ENCODE data around the gene EFHD1.
"Not testable (repeated sequence)": the region's sequence is repeated elsewhere in the genome, so short reads cannot be mapped to it uniquely, and the experiment has no call there.

The EFHD1 gene

DNA sequence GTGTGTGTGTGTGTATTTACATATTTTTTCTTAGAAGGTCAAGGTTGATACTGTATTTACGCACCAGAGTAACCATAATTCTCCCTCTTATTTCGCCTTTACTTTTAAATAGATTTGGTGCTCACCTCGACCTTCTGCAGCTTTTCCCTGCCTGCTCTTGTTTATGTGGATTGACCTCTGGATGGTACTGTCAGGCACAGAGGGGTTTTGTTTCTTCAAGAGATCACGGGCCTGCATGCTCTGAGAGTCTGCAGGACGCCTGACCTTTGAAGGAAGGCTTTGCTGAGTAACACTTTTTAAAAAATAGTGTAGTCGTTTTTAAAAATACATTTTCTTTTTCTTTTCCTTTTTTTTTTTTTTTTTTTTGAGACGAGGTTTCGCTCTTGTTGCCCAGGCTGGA lies 18.1 kb upstream of the EFHD1 start:
- no peak for DNase-seq (ENCODE audit: low read depth in 2 of 2)

DNA sequence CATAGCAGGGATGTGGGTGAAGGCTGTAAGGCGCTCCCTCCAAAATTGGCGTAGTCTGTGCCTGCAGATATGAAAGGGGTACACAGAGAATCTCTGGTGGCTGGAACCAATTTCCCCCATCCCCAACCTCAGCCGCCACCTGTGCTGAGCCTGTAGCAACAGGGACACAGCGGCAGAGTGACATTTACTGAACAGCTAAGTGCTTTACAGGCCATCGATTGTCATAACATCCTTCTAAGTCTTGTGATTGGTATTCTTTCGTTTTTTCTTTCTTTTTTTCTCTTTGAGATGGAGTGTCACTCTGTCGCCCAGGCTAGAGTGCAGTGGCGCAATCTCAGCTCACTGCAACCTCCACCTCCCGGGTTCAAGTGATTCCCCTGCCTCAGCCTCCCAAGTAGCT lies 12.2 kb upstream of the EFHD1 start:
- DNase-seq (ENCODE audit: low read depth in 2 of 2): no peak

DNA sequence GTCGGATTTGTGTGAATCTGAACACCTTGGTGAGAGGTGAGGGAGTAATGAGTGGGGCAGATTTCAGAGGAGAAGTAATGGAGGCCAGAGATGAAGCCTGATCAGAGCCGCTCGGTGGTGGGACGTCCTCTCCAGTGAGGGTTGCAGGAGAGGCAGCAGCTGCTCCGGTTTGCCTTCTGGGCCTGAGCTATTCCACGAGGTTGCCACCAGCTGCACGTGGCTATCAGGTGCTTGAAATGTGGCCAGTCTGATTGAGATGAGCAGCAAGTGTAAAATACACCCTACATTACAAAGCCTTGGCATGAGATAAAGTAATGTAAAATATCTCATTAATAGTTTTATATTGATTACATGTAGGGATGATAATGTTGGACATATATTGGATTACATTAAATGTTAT lies 10.8 kb upstream of the EFHD1 start:
- DNase-seq (ENCODE audit: low read depth in 2 of 2): no peak

DNA sequence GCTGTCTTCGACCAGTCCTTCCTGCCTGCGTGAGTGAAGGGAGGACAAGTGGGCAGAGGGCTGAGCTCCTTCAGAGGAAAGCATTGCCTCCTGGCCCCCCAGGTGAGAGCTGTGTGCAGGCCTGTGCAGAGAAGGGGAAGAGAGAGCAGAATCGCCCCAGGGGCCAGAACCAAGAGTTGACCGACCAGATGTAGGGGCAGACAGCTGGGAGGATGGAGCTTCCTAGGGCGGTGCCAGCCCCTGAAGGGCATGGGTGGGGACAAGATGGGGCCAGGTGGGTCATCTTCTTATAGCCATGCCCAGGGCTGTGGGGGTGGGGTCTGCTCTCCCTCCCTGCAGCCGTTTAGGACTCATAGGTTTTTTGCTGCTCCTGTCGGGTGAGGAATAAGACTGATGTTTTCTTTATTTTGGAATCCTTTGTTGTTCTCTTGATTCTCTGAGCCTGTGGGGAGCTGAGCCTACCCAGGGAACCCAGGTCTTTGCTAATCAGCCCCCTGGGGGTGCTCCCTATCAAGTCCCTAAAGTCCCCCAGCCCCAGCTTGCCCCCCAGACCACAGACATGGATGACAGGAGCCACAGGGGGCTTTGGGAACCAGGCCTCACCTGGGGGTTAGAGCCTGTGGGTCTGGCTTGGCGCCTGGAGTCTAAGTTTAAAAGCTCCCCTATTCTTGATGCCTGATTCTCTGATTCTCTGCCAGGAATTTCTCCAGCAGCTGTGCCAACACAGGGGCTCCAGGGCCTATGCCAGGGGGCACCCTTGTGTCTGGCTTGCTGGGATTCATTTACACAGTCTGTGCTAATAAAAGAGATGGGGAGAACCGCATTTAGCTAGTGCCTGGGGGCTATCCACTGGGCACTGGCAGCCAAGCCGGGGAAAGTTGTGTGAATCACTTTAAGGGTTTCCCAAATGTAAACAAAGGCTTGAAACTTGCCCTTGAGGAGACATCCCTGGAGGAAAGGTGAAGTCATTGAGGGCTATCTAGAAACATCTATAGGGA lies 9.3 kb upstream of the EFHD1 start:
- no peak for DNase-seq (ENCODE audit: low read depth in 2 of 2)

DNA sequence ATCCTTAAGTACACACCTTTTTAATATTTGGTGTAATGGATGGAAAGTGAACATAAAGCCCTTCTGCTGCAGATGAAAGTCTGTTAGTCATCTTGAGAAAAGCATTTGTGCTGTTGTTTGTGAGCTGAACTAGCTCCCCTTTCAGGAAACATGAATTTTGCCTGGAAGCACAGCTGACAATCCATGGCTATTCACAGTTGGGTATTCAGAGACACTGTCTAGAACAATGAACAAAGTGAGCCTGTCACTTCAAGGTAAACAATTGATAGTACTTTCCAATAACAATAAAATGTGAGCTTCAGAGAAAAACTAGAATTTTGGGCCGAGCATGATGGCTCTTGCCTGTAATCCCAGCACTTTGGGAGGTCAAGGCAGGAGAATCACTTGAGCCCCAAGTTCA lies 6.8 kb upstream of the EFHD1 start:
- no peak for DNase-seq (ENCODE audit: low read depth in 2 of 2)

DNA sequence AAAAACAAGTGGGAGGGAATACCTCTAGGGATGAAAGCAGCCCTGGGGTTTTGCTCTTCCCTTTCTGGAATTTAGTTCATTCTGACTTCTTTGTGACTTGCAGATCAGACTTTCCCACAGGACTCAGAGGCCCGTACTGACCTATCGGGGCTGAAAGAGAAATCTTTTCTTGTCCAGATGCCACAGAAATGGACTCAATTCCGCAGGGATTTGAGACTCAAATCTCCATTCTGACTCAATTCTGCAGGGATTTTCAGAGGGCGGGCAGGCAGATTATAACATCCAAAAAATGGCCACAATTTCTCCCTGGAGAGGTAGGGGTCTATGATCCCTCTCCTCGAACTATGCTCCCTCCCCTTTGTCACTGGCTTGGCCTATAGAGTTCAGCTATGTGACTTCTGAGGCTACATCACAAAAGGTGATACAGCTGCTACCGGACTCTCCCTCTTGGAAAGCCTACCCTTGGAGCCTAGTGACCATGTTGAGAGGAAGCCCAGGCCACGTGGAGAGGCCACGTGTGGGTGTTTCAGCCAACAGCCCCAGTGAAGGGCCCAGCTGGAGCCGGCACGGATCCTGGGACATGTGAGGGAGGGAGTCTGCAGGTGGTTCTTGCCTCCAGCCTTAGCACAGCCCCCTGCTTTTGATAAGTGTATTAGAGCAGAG lies 4.8 kb upstream of the EFHD1 start:
- DNase-seq (ENCODE audit: low read depth in 2 of 2): no peak

DNA sequence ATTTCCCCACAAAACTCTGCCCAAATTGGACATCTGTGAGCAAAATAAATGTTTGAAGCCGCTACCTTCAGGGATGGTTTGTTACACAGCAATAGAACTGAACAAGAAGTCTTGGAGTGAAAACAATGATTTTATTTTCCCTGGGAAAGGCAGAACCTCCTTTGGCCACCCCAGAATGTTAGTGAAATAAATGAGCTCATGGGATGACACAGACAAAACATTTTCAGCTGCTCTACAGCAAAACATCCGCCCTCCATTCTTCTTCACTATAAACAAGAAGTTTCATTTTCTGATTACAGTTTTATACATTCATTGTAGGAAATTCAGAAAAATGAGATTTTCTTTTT lies 4.3 kb upstream of the EFHD1 start:
- DNase-seq (ENCODE audit: low read depth in 2 of 2): no peak

DNA sequence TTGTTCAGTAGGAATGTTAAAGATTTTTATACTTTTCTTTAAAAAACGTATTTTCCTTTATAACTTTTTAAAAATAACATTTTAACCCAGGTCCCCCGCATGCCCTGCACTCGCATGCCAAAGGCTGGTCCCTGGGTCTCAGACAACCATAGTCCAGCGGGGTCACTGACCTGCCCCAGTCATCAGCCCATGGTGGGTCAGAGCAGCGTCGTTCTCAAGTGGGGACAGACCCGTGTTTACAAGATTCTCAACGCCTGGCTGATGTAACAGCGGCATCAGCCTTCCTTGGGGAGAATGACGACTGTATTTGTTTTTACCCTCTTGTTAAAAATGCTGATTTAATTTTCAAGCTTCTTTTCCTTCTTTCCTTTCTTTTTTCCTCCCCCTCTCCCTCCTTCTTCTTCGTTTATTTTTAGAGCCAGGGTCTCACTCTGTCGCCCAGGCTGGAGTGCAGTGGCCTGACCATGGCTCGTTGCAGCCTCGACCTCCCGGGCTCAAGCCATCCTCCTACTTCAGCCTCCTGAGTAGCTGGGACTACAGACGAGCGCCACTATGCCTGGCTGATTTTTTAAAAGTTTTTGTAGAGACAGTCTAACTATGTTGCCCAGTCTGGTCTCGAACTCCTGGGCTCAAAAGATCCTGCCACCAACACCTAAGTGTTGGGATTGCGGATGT lies 1.0 kb upstream of the EFHD1 start:
- no peak for DNase-seq (ENCODE audit: low read depth in 2 of 2)

DNA sequence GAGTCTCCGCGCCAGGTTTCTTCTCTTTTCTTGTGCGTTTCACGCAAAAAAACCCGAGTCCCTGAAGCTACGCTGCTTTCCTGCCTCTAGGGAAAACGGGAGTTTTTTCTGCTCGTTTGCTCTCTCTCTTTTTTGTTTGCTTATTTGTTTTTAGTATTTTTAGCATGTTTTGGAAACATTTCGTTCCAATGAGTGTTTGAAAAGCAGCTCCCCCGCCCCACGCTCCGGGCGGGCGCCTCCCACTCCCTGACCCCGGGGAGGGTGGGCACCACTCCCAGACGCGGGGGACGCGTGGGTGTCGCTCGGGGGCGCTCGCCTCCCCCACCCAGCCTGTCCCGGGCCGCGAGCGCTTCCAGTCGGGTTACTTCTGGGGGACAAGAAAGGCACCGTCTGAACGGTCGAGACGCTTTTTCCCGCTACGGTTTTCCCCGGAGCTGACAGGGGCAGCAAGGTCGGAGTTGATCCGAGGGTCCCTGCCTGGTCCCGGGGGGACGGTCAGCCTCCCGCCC lies 446 bp upstream of the EFHD1 start:
- DNase-seq (ENCODE audit: low read depth in 2 of 2): no peak

DNA sequence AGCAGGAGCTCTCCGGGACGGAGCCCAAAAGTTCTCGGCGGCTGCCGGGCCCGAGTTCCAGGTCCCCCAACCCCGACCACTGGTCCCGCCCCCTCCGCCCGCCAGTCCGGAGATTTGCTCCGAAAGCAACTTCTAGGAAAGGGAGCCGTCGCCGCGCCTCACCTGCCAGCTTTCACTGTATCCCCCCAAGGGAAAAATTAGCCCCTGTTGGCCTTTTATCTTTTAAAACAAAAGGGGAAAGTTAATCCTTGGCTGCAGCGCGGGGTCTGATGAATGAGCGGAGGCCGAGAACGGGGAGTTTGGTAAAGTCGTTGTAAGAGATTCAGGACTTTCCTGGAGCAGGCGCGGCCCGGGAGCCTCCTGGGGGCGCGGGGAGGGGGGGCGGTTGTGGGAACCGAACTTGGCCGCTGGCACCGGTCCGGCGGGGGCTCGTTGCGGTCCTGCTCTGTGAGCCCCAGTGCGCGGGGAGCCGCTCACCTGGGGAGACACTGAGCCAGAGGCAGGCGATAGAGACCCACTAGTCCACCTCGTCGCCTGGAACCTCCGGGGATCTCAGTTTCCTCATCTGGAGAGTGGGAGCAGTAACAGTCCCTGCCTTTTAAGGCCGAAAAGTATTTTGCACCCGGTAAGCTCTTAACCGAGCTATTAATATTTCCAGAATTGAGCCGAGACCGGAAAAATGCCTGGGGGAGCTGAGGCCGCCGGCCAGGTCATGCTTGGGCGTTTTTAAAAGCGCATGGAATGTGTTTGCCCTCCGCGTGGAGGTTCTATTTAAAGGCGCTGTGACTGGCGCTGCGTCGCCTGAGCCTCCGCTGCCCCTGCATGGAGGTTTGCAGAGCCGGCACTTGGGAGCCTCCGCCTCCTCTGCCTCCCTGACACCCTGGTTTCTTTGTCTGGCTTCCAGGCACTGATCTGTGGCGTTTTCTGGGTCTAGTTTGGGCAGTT lies 1.1 kb downstream of the EFHD1 start:
- DNase-seq (ENCODE audit: low read depth in 2 of 2): no peak

DNA sequence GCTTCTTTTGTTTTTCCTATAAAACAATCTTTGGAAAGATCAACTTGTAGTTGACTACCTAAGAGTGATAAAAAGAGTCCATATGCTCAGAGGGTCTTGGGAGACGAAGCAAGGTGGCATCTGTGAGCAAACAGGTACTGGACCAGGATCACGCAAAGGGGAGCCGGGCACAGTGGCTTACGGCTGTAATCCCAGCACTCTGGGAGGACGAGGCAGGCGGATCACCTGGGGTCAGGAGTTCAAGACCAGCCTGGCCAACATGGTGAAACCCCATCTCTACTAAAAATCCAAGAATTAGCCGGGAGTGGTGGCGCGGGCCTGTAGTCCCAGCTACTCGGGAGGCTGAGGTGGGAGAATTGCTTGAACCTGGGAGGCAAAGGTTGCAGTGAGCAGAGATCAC lies 2.0 kb downstream of the EFHD1 start:
- DNase-seq (ENCODE audit: low read depth in 2 of 2): not testable (repeated sequence)

DNA sequence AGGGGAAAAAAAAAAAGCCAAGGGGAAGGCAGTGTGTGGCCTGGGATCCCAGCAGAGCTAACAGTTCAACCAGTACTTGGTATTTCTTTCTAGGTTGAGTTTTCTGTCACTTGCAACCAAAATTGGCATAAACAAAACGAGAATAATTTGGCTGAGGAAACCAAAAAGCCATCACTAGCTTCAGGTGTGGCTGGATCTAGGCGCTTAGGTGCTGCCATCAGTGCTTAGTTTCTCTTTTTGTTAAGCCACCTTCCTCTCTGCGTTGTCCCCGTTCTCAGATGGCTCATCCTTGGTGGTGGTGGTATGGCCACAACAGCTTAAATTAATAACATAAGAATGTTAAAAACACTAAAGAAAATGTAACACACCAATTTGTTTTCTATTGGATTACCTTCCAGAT lies 2.4 kb downstream of the EFHD1 start:
- no peak for DNase-seq (ENCODE audit: low read depth in 2 of 2)

DNA sequence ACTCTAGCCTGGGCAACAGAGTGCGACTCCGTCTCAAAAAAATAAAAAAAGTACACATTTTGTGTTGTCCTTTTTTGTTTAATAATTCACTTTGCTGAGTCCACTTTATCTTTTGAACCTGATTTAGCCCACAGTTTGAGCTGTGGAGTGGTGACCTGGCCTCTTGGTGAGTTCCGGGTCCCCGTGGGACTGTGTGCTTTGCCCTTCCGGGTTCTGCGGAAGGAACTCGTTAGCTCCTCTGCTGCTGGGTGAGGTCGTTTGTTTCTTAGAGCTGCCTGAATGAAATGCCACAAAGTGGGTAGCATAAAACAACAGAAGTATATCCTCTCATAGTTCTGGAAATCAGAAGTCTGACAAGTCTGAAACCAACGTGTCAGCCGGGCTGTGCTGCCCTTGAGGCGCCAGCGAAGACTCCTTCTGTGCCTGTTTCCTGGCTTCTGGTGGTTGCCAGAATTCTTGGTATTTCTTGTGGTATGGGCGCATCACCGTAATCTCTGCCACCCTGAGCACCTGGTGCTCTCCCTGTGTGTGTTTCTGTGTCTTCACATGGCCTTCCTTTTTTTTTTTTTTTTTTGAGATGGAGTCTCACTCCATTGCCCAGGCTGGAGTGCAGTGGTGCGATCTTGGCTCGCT lies 3.5 kb downstream of the EFHD1 start:
- DNase-seq (ENCODE audit: low read depth in 2 of 2): no peak

DNA sequence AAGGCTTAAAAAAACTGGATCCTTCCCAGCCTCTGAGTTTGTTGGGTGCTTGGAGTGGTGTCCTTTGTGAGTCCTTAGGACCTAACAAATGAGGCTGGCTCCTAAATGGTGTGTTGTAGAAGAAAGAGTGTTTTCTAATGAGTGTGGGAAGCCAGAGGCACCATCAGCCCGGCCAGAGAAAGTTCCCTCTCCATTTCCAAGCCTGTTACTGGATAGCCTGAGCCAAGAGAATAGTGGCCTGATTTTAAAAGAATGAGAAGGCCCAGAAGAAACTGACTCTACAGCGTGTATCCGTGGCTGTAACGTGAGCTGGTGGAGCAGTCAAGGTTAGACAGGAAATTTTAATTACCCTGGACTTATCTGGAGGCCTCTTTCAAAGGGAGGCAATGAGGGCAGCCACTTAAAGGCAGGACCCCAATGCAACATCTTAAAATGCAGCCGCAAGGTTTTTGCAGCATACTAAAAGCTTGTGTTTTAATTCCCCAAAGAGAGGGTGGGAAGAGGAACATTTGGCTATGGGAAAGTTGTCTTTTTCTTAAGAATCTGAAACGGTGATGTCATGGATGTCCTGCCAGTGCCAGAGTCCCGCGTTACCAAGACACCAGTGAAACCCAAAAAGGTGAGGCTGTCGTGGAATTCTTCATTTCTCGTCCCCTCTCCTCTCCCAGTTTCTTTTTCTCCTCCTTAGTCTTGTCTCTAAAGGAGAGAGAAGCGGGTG lies 4.6 kb downstream of the EFHD1 start:
- no peak for DNase-seq (ENCODE audit: low read depth in 2 of 2)

DNA sequence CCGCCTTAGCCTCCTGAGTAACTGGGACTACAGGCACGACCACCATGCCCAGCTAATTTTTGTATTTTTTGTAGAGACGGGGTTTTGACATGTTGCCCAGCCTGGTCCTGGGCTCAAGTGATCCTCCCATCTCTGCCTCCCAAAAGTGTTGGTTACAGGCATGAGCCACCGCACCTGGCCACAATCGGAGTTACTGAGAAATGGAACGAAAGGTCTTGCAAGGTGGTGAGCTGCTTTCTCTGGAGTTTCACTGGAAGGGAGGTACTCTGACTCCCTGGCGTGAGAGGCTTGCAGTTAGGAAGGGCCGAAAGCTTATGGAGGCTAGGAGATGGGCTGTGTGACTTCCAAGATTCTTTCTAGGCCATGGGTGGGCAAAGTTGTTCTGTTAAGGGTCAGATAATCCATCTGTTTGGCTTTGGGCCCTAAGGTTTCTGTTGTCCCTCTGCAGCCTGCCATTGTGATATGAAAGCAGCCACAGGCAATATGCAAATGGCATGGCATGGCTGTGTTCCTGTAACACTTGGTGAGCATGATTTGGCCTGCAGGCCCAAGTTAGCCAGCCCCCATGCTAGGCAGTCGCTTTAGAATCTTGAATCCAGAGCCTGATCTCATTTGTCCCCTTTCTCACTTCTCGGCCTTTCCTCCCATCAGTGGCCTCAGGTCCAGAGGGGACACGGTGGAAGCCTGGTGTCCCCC lies 7.9 kb downstream of the EFHD1 start:
- DNase-seq (ENCODE audit: low read depth in 2 of 2): no peak

DNA sequence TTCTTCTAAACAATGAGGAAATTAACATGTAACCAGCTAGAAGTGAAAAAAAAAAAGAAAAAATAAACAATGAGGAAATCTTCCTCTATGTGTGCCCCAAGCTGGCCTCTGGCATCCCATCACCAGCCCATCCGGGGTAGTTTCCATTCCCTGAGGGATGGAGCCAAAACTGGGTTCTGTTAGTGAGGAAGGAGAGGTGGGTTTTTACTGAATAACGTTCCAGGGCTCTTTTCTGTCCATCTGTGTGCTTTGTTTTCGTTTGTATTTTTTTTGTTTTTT lies 9.7 kb downstream of the EFHD1 start:
- no peak for DNase-seq (ENCODE audit: low read depth in 2 of 2)

DNA sequence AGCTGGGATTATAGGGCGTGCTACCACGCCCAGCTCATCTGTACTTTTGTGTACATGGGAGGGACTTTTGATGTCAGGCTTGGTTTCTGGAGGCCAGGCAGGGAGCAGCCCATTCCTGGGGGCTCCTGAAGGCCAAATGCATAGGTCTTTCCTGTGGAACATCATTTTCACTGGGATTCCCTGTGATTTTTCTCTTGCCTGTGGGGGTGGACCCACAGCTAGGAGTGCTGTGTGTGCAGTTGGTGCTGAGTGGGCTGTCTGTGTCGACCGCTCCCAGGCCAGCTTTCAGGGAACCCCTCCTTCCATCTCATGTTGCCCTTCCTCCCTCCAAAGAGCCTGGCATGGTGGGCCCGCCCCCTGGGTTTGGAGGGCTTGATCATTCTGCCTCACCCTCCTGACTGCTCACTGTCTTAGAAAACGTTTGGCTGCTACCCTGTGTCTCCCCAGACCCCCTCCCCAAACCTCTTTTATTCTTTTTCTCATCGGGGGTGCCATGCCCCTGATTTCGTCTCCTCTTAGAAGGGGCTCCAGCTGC lies 10.5 kb downstream of the EFHD1 start:
- no peak for DNase-seq (ENCODE audit: low read depth in 2 of 2)

DNA sequence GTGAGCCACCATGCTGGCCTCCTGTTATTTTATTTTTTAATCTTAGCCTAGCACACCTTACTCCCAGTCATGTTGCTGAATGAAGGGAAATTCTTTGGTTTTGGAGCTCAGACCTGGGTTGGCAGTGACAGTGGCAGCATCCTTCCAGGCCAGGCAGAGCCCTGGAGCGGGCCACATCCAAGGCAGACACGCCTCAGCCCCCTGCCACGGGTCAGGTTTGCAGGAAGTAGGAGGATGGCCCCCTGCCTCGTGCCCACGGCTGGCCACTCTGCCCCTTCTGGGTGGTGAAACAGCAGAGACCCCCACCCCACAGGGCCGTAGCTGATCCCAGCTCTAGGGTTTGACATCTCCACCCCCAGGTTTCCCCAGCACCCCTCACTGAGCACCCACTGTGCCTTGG lies 11.7 kb downstream of the EFHD1 start:
- no peak for DNase-seq (ENCODE audit: low read depth in 2 of 2)

DNA sequence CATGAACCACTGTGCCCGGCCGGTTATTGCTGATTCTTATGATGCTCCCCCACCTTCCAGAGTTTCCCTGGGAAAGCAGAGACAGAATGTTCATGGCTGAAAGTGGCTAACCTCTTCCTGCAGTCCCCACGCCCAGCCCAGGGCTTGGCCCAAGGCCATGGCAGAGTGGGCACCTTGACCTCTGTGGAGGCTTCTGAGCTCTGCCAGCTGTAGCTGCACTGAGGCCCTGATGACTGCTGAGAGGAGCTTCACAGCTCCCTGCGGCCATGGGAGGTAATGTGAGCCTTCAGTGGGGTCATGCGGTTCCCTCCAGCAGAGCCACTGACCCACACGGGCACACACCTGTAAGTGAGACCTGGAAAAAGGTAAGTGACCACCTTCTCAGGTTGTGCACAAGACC lies 13.3 kb downstream of the EFHD1 start:
- DNase-seq (ENCODE audit: low read depth in 2 of 2): no peak

DNA sequence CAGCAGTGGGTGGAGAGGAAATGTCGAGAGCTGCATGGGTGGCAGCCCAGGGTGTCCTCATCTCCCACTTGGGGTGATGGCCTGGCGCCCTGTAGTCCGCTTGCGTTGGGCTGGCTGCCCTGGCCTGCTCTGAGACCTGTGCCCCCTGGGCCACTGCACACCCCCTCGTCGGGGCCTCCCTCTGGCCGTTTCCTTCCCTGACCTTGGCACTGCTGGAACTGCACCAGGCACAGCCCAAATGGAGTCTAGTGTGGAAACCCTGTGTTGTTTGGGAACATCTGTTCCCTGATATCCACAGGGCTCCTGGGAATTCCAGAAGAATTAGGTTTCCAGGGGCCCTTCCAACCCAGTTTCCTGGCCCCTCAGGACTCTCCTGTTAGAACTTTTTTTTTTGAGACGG lies 13.9 kb downstream of the EFHD1 start:
- no peak for DNase-seq (ENCODE audit: low read depth in 2 of 2)

Measured in stimulated activated CD4-positive, alpha-beta T cell treated with anti-CD3 and anti-CD28 coated beads, Interleukin-1b, Interleukin-23, amount 100 ng/mL, for 1 hour (primary cell).